Colonic mucosa (tissue), 4 donors: ENCODE measurements around the gene PGM1. TPM values are rescaled to one million over a fixed set of nuclear protein-coding genes. Genes with fewer than 3 reads are reported as not detected.

ENCODE experiments used
- DNase-seq: peaks from one replicate; pipeline ENCODE4 v3.0.0-alpha.2; 2020
- H3K27ac ChIP-seq: fragments of 200-600 bp; one replicate; pipeline ENCODE4 v1.8.0; 2021
- H3K27me3 ChIP-seq: fragments of 200-600 bp; one replicate; pipeline ENCODE4 v1.8.0; 2021
- H3K36me3 ChIP-seq: fragments of 200-600 bp; one replicate; pipeline ENCODE4 v1.8.0; 2021
- H3K4me1 ChIP-seq: fragments of 200-600 bp; one replicate; pipeline ENCODE4 v1.8.0; 2021; ENCODE audit warnings: mild to moderate bottlenecking
- H3K4me3 ChIP-seq: fragments of 200-600 bp; one replicate; pipeline ENCODE4 v1.8.0; 2021
- H3K9ac ChIP-seq, 2 donors: one replicate each; pipeline ENCODE4 v1.7.0; 2013; ENCODE audit warnings: control low read depth in 2 of 2, low read depth in 2 of 2, low read length in 2 of 2
- H3K9me3 ChIP-seq: fragments of 200-600 bp; one replicate; pipeline ENCODE4 v1.8.0; 2021
- intact Hi-C: fragments of 100-400 bp; cut with DNase I; formaldehyde crosslinking; loops from one replicate; pipeline ENCODE4 v1.14.1; 2022
- total RNA-seq, 2 donors: library from RNA; stranded (reverse); fragmentation: NEBNext Ultra II Directional in 1 of 2; extraction: Animal tissue kit (Norgen Biotek cat#: 25700) in 1 of 2; gene quantifications; one replicate each; pipeline ENCODE4 v1.2.1, GENCODE V29; 2021
- TF ChIP-seq, protein P1 (sequence below): fragments of 200-600 bp; IDR thresholded peaks from one replicate; pipeline ENCODE4 v1.8.0; 2022; ENCODE audit warnings: antibody characterized with exemption, mild to moderate bottlenecking
- donor health status: healthy.
- donor health status: DM: no; HTN: no; CAD: no.
- donor health status: DM: no; HTN: no; CAD: no.

The PGM1 gene
- total RNA-seq, 2 donors from 2014 or later: 104 to 146 TPM

DNA sequence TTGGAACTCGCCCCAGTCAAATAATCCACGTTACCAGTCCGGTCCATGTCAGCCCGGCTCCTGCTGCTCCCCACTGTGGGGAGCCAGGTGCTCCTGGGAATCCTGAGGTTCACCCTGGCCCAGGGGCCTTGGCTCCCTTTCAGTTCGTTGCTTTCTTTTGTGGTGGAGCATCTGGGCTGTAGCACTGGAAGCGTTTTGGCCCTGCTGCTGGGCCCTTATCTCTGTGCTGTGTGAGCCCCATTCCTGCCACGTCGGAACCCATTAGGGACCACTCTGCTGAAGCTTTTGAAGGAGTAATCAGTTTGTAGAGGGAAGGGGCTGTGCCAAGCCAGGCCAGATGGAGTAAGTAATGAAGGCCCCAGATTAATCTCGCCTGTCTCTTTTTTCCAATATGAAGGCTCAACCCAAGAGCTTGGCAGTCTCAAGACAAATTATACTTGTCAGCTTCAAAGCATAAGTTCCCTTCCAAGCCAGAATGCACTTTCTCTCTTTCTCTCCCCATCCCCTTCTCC lies 82.3 kb downstream of the PGM1 start:
- H3K4me3 ChIP-seq: no peak overlapping the region
- no peaks in the 10 kb centered on the region for H3K36me3 ChIP-seq
- intact Hi-C loops: no loop called here
- no peaks in the 10 kb centered on the region for H3K9me3 ChIP-seq
- H3K27ac ChIP-seq: no peak overlapping the region
- no peak overlapping the region for H3K9ac ChIP-seq
- no peak for DNase-seq
- H3K27me3 ChIP-seq: no peaks in the 10 kb centered on the region
- peaks cover 3% of the 10 kb centered on the region for H3K4me1 ChIP-seq
- TF ChIP-seq, protein P1, sequence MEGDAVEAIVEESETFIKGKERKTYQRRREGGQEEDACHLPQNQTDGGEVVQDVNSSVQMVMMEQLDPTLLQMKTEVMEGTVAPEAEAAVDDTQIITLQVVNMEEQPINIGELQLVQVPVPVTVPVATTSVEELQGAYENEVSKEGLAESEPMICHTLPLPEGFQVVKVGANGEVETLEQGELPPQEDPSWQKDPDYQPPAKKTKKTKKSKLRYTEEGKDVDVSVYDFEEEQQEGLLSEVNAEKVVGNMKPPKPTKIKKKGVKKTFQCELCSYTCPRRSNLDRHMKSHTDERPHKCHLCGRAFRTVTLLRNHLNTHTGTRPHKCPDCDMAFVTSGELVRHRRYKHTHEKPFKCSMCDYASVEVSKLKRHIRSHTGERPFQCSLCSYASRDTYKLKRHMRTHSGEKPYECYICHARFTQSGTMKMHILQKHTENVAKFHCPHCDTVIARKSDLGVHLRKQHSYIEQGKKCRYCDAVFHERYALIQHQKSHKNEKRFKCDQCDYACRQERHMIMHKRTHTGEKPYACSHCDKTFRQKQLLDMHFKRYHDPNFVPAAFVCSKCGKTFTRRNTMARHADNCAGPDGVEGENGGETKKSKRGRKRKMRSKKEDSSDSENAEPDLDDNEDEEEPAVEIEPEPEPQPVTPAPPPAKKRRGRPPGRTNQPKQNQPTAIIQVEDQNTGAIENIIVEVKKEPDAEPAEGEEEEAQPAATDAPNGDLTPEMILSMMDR: no peak

DNA sequence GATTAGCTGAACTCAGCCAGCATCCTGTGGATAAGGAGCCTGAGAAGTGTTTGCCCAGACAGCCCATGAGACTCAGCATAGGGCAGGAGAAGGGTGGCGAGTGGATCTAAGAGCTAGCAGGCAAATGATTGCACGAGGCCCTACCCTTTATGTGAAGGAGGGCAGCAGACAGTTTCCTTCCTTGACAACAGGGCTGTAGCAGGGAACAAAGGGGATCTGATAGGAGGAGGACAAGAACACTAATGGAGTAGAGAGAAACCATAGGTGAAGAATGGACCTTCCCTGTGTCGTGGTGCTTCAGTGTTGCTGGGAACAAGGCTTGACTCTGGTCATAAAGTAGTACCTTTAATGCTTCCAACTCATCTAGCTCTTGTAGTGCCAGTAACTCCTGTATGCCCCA lies 84.3 kb downstream of the PGM1 start:
- no peak overlapping the region for H3K9ac ChIP-seq
- no peaks in the 10 kb centered on the region for H3K27me3 ChIP-seq
- H3K36me3 ChIP-seq: no peaks in the 10 kb centered on the region
- H3K4me1 ChIP-seq: peaks cover 3% of the 10 kb centered on the region
- no peak overlapping the region for H3K27ac ChIP-seq
- no peaks in the 10 kb centered on the region for H3K9me3 ChIP-seq
- no peak overlapping the region for H3K4me3 ChIP-seq
- DNase-seq: no peak
- TF ChIP-seq, protein P1: no peak
- intact Hi-C loops: no loop called here

DNA sequence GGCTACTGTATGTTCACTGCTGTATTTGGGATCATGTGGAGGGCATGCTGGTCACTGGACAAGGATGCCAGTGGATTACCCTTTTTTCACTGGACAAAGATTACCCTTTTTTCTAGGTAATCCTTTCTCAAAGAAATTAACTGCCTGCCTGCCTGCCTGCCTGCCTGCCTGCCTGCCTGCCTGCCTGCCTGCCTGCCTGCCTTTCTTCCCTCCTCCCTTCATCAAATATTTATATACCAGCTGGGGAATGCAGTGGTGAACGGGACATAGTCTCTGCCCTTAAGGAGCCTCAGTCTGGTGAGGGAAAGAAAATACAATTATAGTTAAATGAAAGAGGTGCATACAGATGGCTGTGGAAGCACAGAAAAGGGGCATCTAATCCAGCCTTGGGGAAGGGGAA lies 85.0 kb downstream of the PGM1 start:
- intact Hi-C loops: no loop called here
- no peaks in the 10 kb centered on the region for H3K9me3 ChIP-seq
- H3K36me3 ChIP-seq: no peaks in the 10 kb centered on the region
- no peak overlapping the region for H3K9ac ChIP-seq
- no peak for DNase-seq
- no peak overlapping the region for H3K27ac ChIP-seq
- no peaks in the 10 kb centered on the region for H3K27me3 ChIP-seq
- H3K4me1 ChIP-seq: peaks cover 3% of the 10 kb centered on the region
- H3K4me3 ChIP-seq: no peak overlapping the region
- TF ChIP-seq, protein P1: no peak

DNA sequence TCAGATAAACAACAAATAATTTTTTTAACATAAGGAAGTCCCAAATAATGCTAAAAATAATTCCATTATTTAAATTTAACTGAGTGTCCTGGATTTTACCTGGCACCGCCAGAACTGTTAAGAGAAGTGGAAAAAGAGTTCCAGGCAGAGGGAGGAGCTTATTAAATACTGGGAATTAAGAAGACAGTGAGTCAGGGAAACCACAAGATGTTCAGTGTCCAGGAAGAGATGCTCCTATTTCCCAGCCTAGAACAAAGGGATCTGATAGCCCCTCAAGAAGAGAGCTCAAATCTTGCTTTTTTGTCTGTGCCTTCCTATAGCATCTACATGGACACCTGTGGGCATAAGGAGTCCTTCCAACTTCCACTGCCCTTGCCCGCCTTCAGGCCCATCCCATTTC lies 85.9 kb downstream of the PGM1 start:
- H3K36me3 ChIP-seq: no peaks in the 10 kb centered on the region
- intact Hi-C loops: no loop called here

DNA sequence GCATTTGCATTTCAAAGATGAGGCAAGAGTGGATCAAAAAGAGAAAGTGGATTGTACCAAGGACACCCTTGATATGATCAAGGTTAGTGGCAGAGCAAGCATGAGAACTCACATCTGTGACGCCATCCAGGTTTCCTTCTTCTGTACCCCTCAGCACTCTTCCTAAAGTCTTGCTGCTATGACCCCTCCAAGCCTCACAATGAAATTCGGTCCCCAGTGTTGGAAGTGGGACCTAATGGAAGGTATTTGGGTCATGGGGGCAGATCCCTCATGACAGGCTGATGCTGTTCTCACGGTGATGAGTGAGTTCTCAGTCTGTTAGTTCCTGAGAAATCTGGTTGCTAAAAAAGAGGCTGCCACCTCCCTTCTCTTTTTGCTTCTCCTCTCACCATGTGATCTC lies 86.4 kb downstream of the PGM1 start:
- DNase-seq: no peak
- Histone ChIP-seq H3K9ac (no peak overlapping the region), H3K36me3 (no peaks in the 10 kb centered on the region), H3K27ac (no peak overlapping the region), H3K4me1 (peaks cover under 1% of the 10 kb centered on the region), H3K9me3 (no peaks in the 10 kb centered on the region), H3K4me3 (no peak overlapping the region), H3K27me3 (no peaks in the 10 kb centered on the region)
- intact Hi-C loops: no loop called here
- TF ChIP-seq, protein P1: no peak

More for the DNA sequence above, 85.9 kb downstream of the PGM1 start:
- TF ChIP-seq, protein P1: no peak
- DNase-seq: no peak
- Histone ChIP-seq H3K27ac (no peak overlapping the region), H3K4me3 (no peak overlapping the region), H3K4me1 (peaks cover 3% of the 10 kb centered on the region), H3K9me3 (no peaks in the 10 kb centered on the region), H3K27me3 (no peaks in the 10 kb centered on the region), H3K9ac (no peak overlapping the region)

DNA sequence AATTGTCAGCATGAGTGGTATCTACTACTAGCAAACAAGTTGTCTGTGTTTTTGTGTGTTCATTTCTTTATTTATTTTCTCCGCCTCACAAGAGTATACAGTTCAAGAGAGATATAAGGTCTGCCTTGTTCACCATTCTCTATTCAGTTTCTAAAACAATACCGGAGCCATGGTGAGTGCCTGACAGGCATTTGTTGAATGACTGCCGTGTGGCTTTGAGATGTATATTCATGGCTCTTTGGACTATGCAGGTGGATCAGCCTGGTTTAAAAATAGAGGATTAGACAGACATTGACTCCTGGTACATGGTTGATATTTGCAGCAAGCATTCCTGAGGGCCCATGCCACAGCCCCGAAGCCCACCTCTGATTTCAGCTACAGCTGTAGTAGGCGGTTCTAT lies 89.7 kb downstream of the PGM1 start:
- intact Hi-C loops: no loop called here
- DNase-seq: no peak
- Histone ChIP-seq H3K36me3 (no peaks in the 10 kb centered on the region), H3K27ac (no peak overlapping the region), H3K9ac (no peak overlapping the region), H3K4me1 (no peaks in the 10 kb centered on the region), H3K4me3 (no peak overlapping the region), H3K27me3 (no peaks in the 10 kb centered on the region), H3K9me3 (no peaks in the 10 kb centered on the region)
- TF ChIP-seq, protein P1: no peak
